Right lobe of liver (tissue), 6 donors: ENCODE measurements around the gene OR51B2. TPM values are rescaled to one million over a fixed set of nuclear protein-coding genes. Genes with fewer than 3 reads are reported as not detected.

Experiments
- ATAC-seq, 4 donors: fragments of 200-7000 bp; cut with Tn5 transposase; one replicate each; pipeline ENCODE4 v1.9.1; 2020; ENCODE audit warnings: mild to moderate bottlenecking in 4 of 4, moderate library complexity in 4 of 4
- DNase-seq, 3 donors: peaks; one replicate each; pipeline ENCODE4 v3.0.0-alpha.2; 2020
- H3K27ac ChIP-seq, 3 donors: fragments of 200-600 bp; one replicate each; pipeline ENCODE4 v1.8.0; 2022
- H3K27me3 ChIP-seq, 2 donors: fragments of 200-600 bp; one replicate each; pipeline ENCODE4 v1.8.0; 2022
- H3K36me3 ChIP-seq, 4 donors: fragments of 200-600 bp; sonication (generic) in 1 of 4; one replicate each; pipeline versions ENCODE4 v1.5.1 to v1.8.0; 2017 to 2022; ENCODE audit warnings: control low read depth in 1 of 4
- H3K4me1 ChIP-seq, 4 donors: fragments of 200-600 bp; sonication (generic) in 1 of 4; one replicate each; pipeline versions ENCODE4 v1.5.1 to v1.8.0; 2017 to 2022; ENCODE audit warnings: control low read depth in 1 of 4
- H3K4me3 ChIP-seq, 3 donors: fragments of 200-600 bp; one replicate each; pipeline ENCODE4 v1.8.0; 2022
- H3K9me3 ChIP-seq, 4 donors: fragments of 200-600 bp; sonication (generic) in 1 of 4; one replicate each; pipeline versions ENCODE4 v1.5.1 to v1.8.0; 2017 to 2022; ENCODE audit warnings: control low read depth in 1 of 4
- POLR2A ChIP-seq: fragments of 450-650 bp; IDR thresholded peaks from one replicate; pipeline ENCODE4 v1.6.1; 2017; ENCODE audit warnings: antibody characterized with exemption, mild to moderate bottlenecking
- WGBS: methylation state at CpG from one replicate; pipeline ENCODE4 v1.1.6; 2018; ENCODE audit warnings: low coverage, low lambda C conversion rate; ENCODE audit not compliant: insufficient coverage; ENCODE audit errors: missing lambda C conversion rate; 5-methylcytosine and 5-hydroxymethylcytosine counted together
- intact Hi-C, 2 donors: fragments of 100-400 bp; cut with DNase I; formaldehyde crosslinking; loops; one replicate each; pipeline versions ENCODE4 v1.11.2 to v1.14.1; 2022
- total RNA-seq, 6 experiments: library from RNA; depleted of rRNA in 2 of 6; stranded (reverse); fragments of >200 nt in 2 of 6; fragmentation: NEBNext Ultra II Directional in 3 of 6; extraction: Animal tissue kit (Norgen Biotek cat#: 25700) in 3 of 6; gene quantifications; one replicate each; pipeline versions ENCODE4 v1.1.0 to v1.2.4, GENCODE V29; 2016 to 2023
- TF ChIP-seq, protein P1 (sequence below), 4 donors: fragments of 200-600 bp in 3 of 4; fragments of 450-650 bp in 1 of 4; IDR thresholded peaks; one replicate each; pipeline versions ENCODE4 v1.5.1 to v1.8.0; 2016 to 2022; ENCODE audit warnings: antibody characterized with exemption in 4 of 4, mild to moderate bottlenecking in 2 of 4
- donor health status: DM: no; HTN: yes; CAD: no.
- donor health status: DM: no; HTN: no; CAD: no.
- donor health status: DM: no; HTN: no; CAD: no.
- donor health status: DM: no; HTN: yes; CAD: no.
- donor health status: DM: no; HTN: yes; CAD: no.

The OR51B2 gene
- total RNA-seq, 6 experiments from 2014 or later: not detected

DNA sequence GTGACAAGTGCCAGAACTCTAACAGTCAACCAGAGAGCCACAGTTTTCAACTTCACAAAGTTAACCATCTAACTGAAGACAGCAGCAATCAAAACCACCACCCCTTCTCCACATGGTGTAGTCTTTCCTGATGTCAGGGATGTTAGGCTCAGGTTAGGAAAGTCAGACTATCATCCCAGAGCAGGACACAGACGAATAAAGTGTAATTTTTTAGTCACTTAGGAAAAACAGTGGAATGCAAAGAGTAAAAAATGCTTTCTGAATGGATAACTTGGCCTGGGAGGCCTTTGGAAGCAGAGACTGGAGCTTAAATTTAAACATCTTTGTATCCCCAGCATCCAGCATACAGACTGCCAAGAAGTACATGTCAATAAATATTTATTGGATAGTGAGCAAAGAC, 37.7 kb downstream of the OR51B2 start:
- Histone ChIP-seq H3K27ac (no peak overlapping the region), H3K4me3 (no peak overlapping the region), H3K9me3 (no peaks in the 10 kb centered on the region), H3K27me3 (no peaks in the 10 kb centered on the region), H3K4me1 (no peaks in the 10 kb centered on the region), H3K36me3 (no peaks in the 10 kb centered on the region)
- no peak for ATAC-seq
- no peak for TF ChIP-seq POLR2A
- TF ChIP-seq, protein P1, sequence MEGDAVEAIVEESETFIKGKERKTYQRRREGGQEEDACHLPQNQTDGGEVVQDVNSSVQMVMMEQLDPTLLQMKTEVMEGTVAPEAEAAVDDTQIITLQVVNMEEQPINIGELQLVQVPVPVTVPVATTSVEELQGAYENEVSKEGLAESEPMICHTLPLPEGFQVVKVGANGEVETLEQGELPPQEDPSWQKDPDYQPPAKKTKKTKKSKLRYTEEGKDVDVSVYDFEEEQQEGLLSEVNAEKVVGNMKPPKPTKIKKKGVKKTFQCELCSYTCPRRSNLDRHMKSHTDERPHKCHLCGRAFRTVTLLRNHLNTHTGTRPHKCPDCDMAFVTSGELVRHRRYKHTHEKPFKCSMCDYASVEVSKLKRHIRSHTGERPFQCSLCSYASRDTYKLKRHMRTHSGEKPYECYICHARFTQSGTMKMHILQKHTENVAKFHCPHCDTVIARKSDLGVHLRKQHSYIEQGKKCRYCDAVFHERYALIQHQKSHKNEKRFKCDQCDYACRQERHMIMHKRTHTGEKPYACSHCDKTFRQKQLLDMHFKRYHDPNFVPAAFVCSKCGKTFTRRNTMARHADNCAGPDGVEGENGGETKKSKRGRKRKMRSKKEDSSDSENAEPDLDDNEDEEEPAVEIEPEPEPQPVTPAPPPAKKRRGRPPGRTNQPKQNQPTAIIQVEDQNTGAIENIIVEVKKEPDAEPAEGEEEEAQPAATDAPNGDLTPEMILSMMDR (IDR thresholded peaks at IDR 0.05): no peak
- 16% methylated on average over 1 of the region's 1 CpG for WGBS
- intact Hi-C loops: no loop called here
- no peak for DNase-seq

DNA sequence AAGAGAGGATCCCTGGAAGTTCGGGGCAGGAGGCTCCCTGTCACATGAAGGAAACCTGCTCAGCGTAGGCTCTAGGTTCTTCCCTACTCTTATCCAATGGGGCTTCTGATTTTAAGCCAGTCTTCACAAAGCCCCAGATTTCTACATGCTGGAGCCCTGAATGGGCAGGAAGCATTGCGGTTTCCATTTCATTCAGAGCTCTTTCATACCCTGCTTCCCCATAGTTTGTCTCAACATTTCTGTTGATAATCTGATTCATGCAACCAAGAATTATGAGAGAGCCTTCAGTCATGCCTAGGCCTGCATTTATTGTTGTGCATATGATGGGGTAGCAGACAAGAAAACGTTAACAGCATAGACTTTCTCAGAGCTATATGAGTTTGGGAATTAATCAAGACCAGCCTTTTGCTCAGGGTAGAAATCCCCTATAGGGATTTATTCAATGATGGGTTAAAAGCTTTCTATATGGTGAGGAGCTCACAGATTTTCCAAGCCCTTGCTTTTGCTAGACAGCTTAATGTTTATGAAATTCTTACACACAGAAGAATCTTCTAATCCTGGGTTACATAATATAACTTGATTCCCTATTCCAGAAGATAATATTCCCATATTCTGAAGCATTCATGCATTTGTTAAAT, 38.3 kb downstream of the OR51B2 start:
- H3K4me1 ChIP-seq: no peaks in the 10 kb centered on the region
- H3K36me3 ChIP-seq: no peaks in the 10 kb centered on the region
- H3K9me3 ChIP-seq: no peaks in the 10 kb centered on the region
- no peak overlapping the region for H3K27ac ChIP-seq
- 48% methylated on average over 2 of the region's 4 CpGs for WGBS
- intact Hi-C loops: no loop called here
- no peak overlapping the region for H3K4me3 ChIP-seq
- TF ChIP-seq, protein P1 (IDR thresholded peaks at IDR 0.05): no peak
- no peak for TF ChIP-seq POLR2A
- no peak for ATAC-seq
- DNase-seq: no peak
- no peaks in the 10 kb centered on the region for H3K27me3 ChIP-seq

DNA sequence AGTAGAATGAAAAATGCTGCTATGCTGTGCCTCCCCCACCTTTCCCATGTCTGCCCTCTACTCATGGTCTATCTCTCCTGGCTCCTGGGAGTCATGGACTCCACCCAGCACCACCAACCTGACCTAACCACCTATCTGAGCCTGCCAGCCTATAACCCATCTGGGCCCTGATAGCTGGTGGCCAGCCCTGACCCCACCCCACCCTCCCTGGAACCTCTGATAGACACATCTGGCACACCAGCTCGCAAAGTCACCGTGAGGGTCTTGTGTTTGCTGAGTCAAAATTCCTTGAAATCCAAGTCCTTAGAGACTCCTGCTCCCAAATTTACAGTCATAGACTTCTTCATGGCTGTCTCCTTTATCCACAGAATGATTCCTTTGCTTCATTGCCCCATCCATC, 39.5 kb downstream of the OR51B2 start:
- no peaks in the 10 kb centered on the region for H3K27me3 ChIP-seq
- ATAC-seq (peak in 1 of 4 donors; percentile 28), DNase-seq (no peak)
- no peak overlapping the region for H3K27ac ChIP-seq
- no peak overlapping the region for H3K4me3 ChIP-seq
- TF ChIP-seq POLR2A: no peak
- TF ChIP-seq, protein P1 (IDR thresholded peaks at IDR 0.05): no peak
- intact Hi-C loops: no loop called here
- no peaks in the 10 kb centered on the region for H3K9me3 ChIP-seq
- no peaks in the 10 kb centered on the region for H3K4me1 ChIP-seq
- no peaks in the 10 kb centered on the region for H3K36me3 ChIP-seq
- no CpG with 5 or more reads among the region's 2 CpGs for WGBS

DNA sequence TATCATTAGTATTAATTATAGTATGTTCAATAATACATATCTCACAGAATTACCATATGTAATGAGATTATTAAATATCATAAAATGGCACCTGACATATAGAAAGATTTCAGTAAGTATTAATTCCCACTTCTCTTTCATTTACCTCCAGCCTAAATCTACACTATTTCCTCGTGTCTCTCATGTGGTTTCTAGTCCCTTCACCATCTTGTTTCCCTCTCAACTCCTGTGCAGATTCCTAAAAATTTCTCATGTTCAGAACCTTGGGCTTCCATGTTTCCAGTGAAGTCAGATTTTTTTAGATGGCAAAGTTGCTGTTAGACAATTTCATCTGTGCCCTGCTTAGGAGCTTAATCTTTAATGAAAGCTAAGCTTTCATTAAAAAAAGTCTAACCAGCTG, 40.2 kb downstream of the OR51B2 start:
- WGBS: 25% methylated on average over 1 of the region's 1 CpG
- no peaks in the 10 kb centered on the region for H3K4me1 ChIP-seq
- H3K27ac ChIP-seq: no peak overlapping the region
- TF ChIP-seq POLR2A: no peak
- TF ChIP-seq, protein P1 (IDR thresholded peaks at IDR 0.05): no peak
- no peaks in the 10 kb centered on the region for H3K27me3 ChIP-seq
- H3K9me3 ChIP-seq: no peaks in the 10 kb centered on the region
- H3K36me3 ChIP-seq: no peaks in the 10 kb centered on the region
- intact Hi-C loops: no loop called here
- ATAC-seq: no peak
- H3K4me3 ChIP-seq: no peak overlapping the region
- DNase-seq: no peak

DNA sequence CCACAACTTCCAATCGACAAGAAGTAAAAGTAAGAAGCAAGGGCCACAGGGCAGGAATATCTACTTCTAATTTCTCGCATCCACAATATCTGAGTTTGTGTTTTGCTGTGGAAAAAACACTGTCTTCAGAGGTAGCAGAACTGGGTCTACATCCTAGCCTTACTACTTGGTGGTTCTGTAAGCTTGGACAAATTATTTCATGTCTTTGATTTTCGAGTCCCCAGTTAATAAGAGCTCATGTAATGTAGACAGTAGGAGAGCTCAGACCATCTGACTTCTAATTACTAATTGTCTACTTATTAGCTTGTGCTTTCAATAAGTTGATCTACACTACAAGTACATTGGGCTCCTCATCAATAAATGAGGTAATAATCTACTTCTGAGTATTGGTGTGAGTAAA, 41.0 kb downstream of the OR51B2 start:
- Histone ChIP-seq H3K27ac (no peak overlapping the region), H3K4me3 (no peak overlapping the region), H3K4me1 (no peaks in the 10 kb centered on the region), H3K36me3 (no peaks in the 10 kb centered on the region), H3K27me3 (no peaks in the 10 kb centered on the region), H3K9me3 (no peaks in the 10 kb centered on the region)
- TF ChIP-seq, protein P1 (IDR thresholded peaks at IDR 0.05): no peak
- TF ChIP-seq POLR2A: no peak
- intact Hi-C loops: no loop called here
- WGBS: 55% methylated on average over 3 of the region's 3 CpGs
- ATAC-seq (no peak), DNase-seq (no peak)
